ENCODE data around the gene TMEFF2.

Gene TMEFF2

GRCh38 chr2:192035731-192036442 lies 158.8 kb downstream of the TMEFF2 start:
- peak overlapping the region; percentile 38 for H3K4me3 ChIP-seq (ENCODE audit: low read depth, low read length)
- no peak for TF ChIP-seq CTCF (IDR thresholded peaks at IDR 0.05; ENCODE audit: low read depth, low read length)

GRCh38 chr2:192030856-192031255 lies 163.9 kb downstream of the TMEFF2 start:
- TF ChIP-seq CTCF (IDR thresholded peaks at IDR 0.05; ENCODE audit: low read depth, low read length) = no peak
- H3K4me3 ChIP-seq (ENCODE audit: low read depth, low read length) = no peak overlapping the region

- no peak overlapping the region for H3K4me3 ChIP-seq (ENCODE audit: low read depth, low read length)
Observed at GRCh38 chr2:192030289-192030688, 164.4 kb downstream of the TMEFF2 start.

GRCh38 chr2:192029089-192029488 lies 165.6 kb downstream of the TMEFF2 start:
- peak; percentile 12; the same call in 1 of the 2 replicates for TF ChIP-seq CTCF (IDR thresholded peaks at IDR 0.05; ENCODE audit: low read depth, low read length)
- no peak overlapping the region for H3K4me3 ChIP-seq (ENCODE audit: low read depth, low read length)

More at GRCh38 chr2:192030289-192030688, 164.4 kb downstream of the TMEFF2 start:
- no peak for TF ChIP-seq CTCF (IDR thresholded peaks at IDR 0.05; ENCODE audit: low read depth, low read length)

GRCh38 chr2:192026825-192027120 lies 168.0 kb downstream of the TMEFF2 start:
- TF ChIP-seq CTCF (IDR thresholded peaks at IDR 0.05; ENCODE audit: low read depth, low read length) = no peak
- no peak overlapping the region for H3K4me3 ChIP-seq (ENCODE audit: low read depth, low read length)

- no peak for TF ChIP-seq CTCF (IDR thresholded peaks at IDR 0.05; ENCODE audit: low read depth, low read length)
- H3K4me3 ChIP-seq (ENCODE audit: low read depth, low read length) = no peak overlapping the region
Observed at GRCh38 chr2:192026059-192026824, 168.5 kb downstream of the TMEFF2 start.

- H3K4me3 ChIP-seq (ENCODE audit: low read depth, low read length) = no peak overlapping the region
- no peak for TF ChIP-seq CTCF (IDR thresholded peaks at IDR 0.05; ENCODE audit: low read depth, low read length)
Observed at GRCh38 chr2:192025637-192026036, 169.1 kb downstream of the TMEFF2 start.

Measured in WI38 (cell line).